22Rv1 (cell line): ENCODE measurements around the gene RASA3.

Source experiments
- ZFX ChIP-seq: fragments of 450-650 bp; IDR thresholded peaks from 2 replicates; pipeline ENCODE4 v1.6.1; 2017; ENCODE audit warnings: antibody characterized with exemption, borderline replicate concordance
- TF ChIP-seq, protein P1 (sequence below): fragments of 450-650 bp; IDR thresholded peaks from 2 replicates; pipeline ENCODE4 v1.5.1; 2017; ENCODE audit warnings: mild to moderate bottlenecking

DNA sequence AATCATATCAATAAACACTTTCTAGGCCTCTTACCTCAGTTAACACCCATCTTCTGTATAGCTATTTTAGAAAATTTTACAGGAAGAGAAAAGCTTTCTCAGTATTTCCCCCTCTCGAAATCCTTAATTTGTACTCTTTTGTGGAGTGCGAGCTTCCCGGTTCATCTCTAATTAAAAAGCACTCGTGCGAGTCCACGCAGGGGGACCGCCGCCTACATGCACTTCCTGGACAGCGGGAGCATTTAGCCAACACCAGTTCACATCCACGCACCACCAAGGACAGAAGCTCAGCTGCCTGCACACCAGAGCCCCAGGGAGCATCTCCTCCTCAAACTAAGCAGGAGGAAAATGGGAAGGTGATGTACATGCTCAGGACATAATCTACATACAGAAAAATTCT lies 60.0 kb downstream of the RASA3 start:
- TF ChIP-seq, protein P1, sequence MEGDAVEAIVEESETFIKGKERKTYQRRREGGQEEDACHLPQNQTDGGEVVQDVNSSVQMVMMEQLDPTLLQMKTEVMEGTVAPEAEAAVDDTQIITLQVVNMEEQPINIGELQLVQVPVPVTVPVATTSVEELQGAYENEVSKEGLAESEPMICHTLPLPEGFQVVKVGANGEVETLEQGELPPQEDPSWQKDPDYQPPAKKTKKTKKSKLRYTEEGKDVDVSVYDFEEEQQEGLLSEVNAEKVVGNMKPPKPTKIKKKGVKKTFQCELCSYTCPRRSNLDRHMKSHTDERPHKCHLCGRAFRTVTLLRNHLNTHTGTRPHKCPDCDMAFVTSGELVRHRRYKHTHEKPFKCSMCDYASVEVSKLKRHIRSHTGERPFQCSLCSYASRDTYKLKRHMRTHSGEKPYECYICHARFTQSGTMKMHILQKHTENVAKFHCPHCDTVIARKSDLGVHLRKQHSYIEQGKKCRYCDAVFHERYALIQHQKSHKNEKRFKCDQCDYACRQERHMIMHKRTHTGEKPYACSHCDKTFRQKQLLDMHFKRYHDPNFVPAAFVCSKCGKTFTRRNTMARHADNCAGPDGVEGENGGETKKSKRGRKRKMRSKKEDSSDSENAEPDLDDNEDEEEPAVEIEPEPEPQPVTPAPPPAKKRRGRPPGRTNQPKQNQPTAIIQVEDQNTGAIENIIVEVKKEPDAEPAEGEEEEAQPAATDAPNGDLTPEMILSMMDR: no peak
- TF ChIP-seq ZFX: no peak
